GM21447 (cell line): ENCODE data around the gene CCDC142.
A peak's percentile ranks its signal among the peaks of the same experiment; 100 is the strongest.
"Not testable (repeated sequence)": the region's sequence is repeated elsewhere in the genome, so short reads cannot be mapped to it uniquely, and the experiment has no call there.

Source experiments
- ATAC-seq: cut with Tn5 transposase; IDR thresholded peaks from one replicate; pipeline ENCODE4 v1.9.1; 2021; ENCODE audit not compliant: unreplicated experiment

The CCDC142 gene

GRCh38 chr2:74499940-74500577, 17.3 kb upstream of the CCDC142 start:
- no peak for ATAC-seq

GRCh38 chr2:74499267-74499939, 16.6 kb upstream of the CCDC142 start, which contains the start of gene LBX2:
TSS of gene LBX2 (minus strand) at chr2:74499603. CDS start at chr2:74499537, 66 bp downstream.
- ATAC-seq: no peak

GRCh38 chr2:74498500-74499266, 15.9 kb upstream of the CCDC142 start:
- ATAC-seq: no peak

GRCh38 chr2:74497777-74498499, 15.1 kb upstream of the CCDC142 start:
- no peak for ATAC-seq

- ATAC-seq: no peak
These were observed 14.4 kb upstream of the CCDC142 start for GRCh38 chr2:74496997-74497776.

GRCh38 chr2:74495440-74495839, 12.6 kb upstream of the CCDC142 start:
- no peak for ATAC-seq

GRCh38 chr2:74493546-74493945, 10.7 kb upstream of the CCDC142 start:
- no peak for ATAC-seq

- ATAC-seq: no peak
These were observed 9.1 kb upstream of the CCDC142 start for GRCh38 chr2:74491648-74492544.

- no peak for ATAC-seq
These were observed 7.1 kb upstream of the CCDC142 start for GRCh38 chr2:74489906-74490305.

GRCh38 chr2:74488643-74489481, 6.1 kb upstream of the CCDC142 start:
- no peak for ATAC-seq

- no peak for ATAC-seq
These were observed 3.3 kb upstream of the CCDC142 start for GRCh38 chr2:74486141-74486540.

GRCh38 chr2:74483675-74484164, 922 bp upstream of the CCDC142 start:
- ATAC-seq: not testable (repeated sequence)

GRCh38 chr2:74481961-74482800, 617 bp downstream of the CCDC142 start:
- ATAC-seq: peak; percentile 38

GRCh38 chr2:74481431-74481830, 1.4 kb downstream of the CCDC142 start:
- ATAC-seq: no peak

GRCh38 chr2:74474899-74475298, 7.9 kb downstream of the CCDC142 start:
- ATAC-seq: no peak

- no peak for ATAC-seq
These were observed 8.3 kb downstream of the CCDC142 start for GRCh38 chr2:74474481-74474880.

- ATAC-seq: no peak
These were observed 9.9 kb downstream of the CCDC142 start for GRCh38 chr2:74472945-74473258.
